ENCODE results near the gene TENT5C.

DNA sequence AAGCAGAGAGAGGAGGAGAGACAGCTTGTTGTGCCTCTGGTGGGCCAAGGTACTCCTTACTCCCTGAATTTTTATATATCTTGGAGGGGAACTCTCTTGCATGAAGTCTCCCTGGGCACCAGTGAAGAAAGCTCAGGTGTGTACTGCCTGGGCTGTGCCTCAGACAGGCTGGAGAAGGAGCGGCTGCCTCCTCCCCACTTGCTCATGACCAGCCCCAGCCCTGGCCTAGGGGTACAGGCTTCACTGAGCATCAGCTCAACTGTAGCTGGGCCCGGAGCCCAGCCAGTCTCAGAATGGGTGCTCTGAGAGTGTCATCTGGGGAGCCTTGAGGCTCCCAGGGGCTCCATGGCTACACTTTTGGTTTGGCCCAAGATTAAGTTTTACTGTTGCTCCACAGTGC is 44.8 kb upstream of the TENT5C start:
- TF ChIP-seq ZSCAN23 (tag by site-specific recombination; IDR thresholded peaks at IDR 0.05): no peak
- TF ChIP-seq CTCF (tag by site-specific recombination; IDR thresholded peaks at IDR 0.05): no peak
- TF ChIP-seq ZNF274 (IDR thresholded peaks at IDR 0.05; ENCODE audit: low read length): no peak
- TF ChIP-seq ZNF274 (tag by site-specific recombination; IDR thresholded peaks at IDR 0.05; ENCODE audit: borderline replicate concordance): no peak
- no peak for TF ChIP-seq ZNF24 (tag by site-specific recombination; IDR thresholded peaks at IDR 0.05)
- no peak for TF ChIP-seq ZNF311 (tag by site-specific recombination; IDR thresholded peaks at IDR 0.05; ENCODE audit: borderline replicate concordance)
- TF ChIP-seq, protein P1, sequence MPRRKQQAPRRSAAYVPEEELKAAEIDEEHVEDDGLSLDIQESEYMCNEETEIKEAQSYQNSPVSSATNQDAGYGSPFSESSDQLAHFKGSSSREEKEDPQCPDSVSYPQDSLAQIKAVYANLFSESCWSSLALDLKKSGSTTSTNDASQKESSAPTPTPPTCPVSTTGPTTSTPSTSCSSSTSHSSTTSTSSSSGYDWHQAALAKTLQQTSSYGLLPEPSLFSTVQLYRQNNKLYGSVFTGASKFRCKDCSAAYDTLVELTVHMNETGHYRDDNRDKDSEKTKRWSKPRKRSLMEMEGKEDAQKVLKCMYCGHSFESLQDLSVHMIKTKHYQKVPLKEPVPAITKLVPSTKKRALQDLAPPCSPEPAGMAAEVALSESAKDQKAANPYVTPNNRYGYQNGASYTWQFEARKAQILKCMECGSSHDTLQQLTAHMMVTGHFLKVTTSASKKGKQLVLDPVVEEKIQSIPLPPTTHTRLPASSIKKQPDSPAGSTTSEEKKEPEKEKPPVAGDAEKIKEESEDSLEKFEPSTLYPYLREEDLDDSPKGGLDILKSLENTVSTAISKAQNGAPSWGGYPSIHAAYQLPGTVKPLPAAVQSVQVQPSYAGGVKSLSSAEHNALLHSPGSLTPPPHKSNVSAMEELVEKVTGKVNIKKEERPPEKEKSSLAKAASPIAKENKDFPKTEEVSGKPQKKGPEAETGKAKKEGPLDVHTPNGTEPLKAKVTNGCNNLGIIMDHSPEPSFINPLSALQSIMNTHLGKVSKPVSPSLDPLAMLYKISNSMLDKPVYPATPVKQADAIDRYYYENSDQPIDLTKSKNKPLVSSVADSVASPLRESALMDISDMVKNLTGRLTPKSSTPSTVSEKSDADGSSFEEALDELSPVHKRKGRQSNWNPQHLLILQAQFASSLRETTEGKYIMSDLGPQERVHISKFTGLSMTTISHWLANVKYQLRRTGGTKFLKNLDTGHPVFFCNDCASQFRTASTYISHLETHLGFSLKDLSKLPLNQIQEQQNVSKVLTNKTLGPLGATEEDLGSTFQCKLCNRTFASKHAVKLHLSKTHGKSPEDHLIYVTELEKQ (tag by site-specific recombination; IDR thresholded peaks at IDR 0.05; ENCODE audit: borderline replicate concordance): no peak
- TF ChIP-seq ZSCAN30 (tag by site-specific recombination; IDR thresholded peaks at IDR 0.05): no peak

Measured in HEK293 (cell line).